ENCODE data around the gene MPHOSPH6.
A peak's percentile ranks its signal among the peaks of the same experiment; 100 is the strongest.
"Not testable (repeated sequence)": the region's sequence is repeated elsewhere in the genome, so short reads cannot be mapped to it uniquely, and the experiment has no call there.

MPHOSPH6 gene

GRCh38 chr16:82167670-82168069 is 2.4 kb downstream of the MPHOSPH6 start:
- DNase-seq, result no peak

GRCh38 chr16:82160226-82160625 is 9.8 kb downstream of the MPHOSPH6 start:
- no peak for DNase-seq

DNA sequence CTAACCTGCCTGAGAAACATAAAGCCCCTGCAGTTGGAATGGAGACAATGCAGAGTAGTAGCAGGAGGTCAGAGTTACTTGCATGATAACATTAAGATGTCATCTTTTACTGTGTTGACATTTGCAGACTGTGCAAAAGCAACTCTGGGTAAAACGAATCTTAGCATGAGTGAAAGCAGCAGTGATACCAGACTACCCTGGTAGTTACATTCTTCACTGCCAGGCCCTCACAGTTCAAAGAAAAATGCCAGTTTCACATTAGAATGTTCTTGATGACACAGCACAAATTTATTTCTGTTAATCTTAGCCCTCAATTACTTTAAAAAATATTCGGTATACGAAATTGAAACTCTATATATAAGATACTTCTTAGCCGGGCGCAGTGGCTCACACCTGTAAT is 12.2 kb downstream of the MPHOSPH6 start:
- no peak for DNase-seq

DNA sequence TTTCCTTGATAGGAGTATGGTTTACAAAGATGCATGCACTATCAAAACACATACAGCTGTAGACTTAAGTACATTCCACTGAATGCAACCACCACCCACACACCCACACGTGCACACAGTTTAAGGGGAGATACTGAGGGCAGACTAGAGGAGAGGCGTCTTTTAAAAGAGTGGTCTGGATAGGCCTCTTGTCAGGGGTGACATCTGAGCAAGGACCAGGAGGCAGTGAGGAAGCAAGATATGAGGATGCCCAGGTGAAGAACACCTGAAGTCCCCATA is 12.6 kb downstream of the MPHOSPH6 start:
- no peak for DNase-seq

GRCh38 chr16:82156761-82157533 is 13.1 kb downstream of the MPHOSPH6 start:
- no peak for DNase-seq

- DNase-seq, result no peak
Measured at GRCh38 chr16:82152641-82153112, 17.3 kb downstream of the MPHOSPH6 start.

GRCh38 chr16:82152196-82152595 is 17.8 kb downstream of the MPHOSPH6 start:
- DNase-seq, result no peak

GRCh38 chr16:82150549-82150948 is 19.5 kb downstream of the MPHOSPH6 start:
- DNase-seq, result no peak

GRCh38 chr16:82149536-82149935 is 20.5 kb downstream of the MPHOSPH6 start:
- DNase-seq, result no peak

DNA sequence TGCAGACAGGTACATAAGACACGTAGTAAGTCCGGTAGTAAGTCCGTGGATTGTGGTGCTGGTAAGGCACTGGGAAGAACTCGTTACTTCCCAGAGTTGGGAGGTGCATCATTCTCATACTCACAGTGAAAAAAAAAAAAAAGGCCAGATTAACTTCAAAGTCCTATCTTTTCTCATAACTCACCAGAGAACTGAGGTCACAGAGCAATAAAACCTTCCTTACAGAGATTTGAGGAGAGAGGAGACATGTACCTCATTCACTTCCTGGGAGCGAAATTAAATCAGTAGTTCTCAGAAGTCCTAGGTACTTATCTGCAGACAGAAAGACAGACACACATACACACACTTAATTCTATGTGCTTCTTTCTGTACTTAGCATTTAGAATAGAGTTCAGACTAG is 22.5 kb downstream of the MPHOSPH6 start:
- no peak for DNase-seq

DNA sequence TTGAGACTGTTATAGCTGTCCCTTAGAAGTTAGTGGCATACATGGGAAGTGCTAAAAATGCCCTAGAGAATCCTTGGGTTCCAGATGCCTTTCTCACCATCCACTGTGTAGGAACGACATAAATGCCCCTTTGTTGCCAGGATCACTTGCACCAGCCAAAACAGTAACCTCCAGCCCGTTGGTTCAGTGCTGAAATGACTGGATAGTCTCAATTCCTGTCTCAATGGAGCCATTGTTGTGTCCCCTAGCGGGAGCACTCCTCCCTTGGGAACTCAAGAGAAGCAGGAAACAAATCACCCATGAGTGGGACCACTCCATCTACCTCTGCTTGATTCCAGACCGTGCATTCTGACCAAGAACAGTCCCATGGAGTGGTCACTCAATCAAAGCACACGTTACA is 23.1 kb downstream of the MPHOSPH6 start:
- no peak for DNase-seq

DNA sequence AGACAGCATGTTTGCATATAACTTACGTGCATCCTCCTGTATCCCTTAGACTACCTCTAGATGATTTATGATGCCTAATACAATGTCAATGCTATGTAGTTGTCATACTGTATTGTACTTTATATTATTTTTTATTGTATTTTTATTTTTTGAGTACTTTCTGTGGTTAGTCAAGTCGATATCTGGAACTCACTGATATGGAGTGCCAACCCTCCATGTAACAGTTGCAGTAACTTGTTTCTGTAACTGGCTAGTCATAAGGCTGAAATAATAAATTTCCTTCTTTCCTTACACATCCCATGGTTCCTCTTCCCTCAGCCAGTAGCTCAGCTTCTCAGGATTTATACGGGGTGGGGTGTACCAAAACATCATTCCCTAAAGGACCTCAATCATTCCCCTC is 23.5 kb downstream of the MPHOSPH6 start:
- DNase-seq, result no peak

GRCh38 chr16:82139286-82139571 is 30.8 kb downstream of the MPHOSPH6 start:
- DNase-seq, result not testable (repeated sequence)

- no peak for DNase-seq
Measured at GRCh38 chr16:82138478-82139285, 31.3 kb downstream of the MPHOSPH6 start.

GRCh38 chr16:82137822-82138167 is 32.2 kb downstream of the MPHOSPH6 start:
- no peak for DNase-seq

- DNase-seq, result no peak
Measured at GRCh38 chr16:82136956-82137821, 32.8 kb downstream of the MPHOSPH6 start.

DNA sequence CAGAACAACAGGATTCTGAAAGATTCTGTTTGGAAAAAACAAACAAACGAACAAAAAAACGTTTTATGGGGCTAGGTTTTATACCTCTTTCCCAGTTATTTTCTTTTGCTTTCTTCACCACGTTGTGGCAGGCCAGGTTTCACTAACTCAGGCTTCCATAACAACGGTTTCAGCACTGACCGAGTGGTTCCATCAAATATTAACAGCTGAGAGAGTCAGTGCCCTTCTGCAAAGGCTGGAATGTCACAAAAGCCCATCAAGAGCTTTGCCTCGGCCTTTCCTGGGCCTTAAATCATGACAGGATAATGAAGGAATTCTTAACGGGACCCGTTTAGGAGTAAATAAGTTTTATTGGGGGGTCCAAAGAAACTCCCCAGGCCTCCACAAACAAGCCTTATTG is 34.2 kb downstream of the MPHOSPH6 start:
- no peak for DNase-seq

GRCh38 chr16:82134846-82135245 is 35.2 kb downstream of the MPHOSPH6 start:
- DNase-seq, result no peak

DNA sequence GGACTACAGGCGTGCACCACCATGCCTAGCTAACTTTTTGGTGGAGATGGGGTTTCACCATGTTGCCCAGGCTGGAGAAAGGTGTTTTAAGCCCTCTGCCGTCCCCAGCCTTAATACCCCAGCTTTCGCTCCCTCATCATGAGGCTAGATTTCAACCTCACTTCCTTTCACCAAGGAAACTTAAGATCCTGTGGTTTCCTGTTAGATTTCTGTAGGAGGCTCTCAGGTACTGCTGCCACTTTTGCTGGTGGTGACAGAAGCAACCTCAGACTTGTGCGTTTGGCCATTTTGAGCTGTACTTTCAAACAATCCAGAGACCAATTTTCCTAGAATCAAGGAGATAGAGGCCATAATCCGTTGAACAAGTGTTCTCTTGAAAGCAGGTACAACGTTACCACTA is 36.2 kb downstream of the MPHOSPH6 start:
- DNase-seq, result peak in 1 of 2 donors; percentile 27

DNA sequence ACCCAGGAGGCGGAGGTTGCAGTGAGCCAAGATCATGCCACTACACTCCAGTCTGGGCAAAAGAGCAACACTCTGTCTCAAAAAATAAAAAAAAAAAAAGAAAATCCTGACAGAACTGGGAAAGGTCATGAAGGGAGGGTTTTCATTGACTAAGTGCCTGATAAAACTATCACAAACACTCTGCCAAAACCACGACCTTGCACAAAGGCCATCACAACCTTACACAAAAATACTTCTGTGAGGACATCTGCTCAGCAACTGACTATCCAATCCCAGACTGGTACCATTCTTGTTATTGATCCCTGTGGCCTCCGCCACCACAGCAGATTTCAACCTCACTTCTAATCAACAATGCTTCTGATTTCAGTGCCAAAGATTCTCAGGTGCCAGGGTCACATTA is 40.1 kb downstream of the MPHOSPH6 start:
- DNase-seq, result no peak

- DNase-seq, result no peak
Measured at GRCh38 chr16:82124651-82125050, 45.4 kb downstream of the MPHOSPH6 start.

- no peak for DNase-seq
Measured at GRCh38 chr16:82119405-82119804, 50.6 kb downstream of the MPHOSPH6 start.

GRCh38 chr16:82118749-82119148 is 51.3 kb downstream of the MPHOSPH6 start:
- DNase-seq, result no peak

- no peak for DNase-seq
Measured at GRCh38 chr16:82116535-82116934, 53.5 kb downstream of the MPHOSPH6 start.

Data from CD4-positive, alpha-beta T cell treated with Interleukin-1 beta for 1 hour (primary cell).